SK-N-SH (cell line): ENCODE data around the gene LOC128125822.

Source experiments
- CHD2 ChIP-seq: fragments of 150-350 bp; IDR thresholded peaks from 2 replicates; pipeline ENCODE4 v1.6.1; 2018; ENCODE audit warnings: low read length; ENCODE audit not compliant: partially characterized antibody
- CTCF ChIP-seq: fragments of 200-600 bp; sonication (generic); IDR thresholded peaks from 2 replicates; pipeline ENCODE4 v1.6.1; 2017; ENCODE audit warnings: antibody characterized with exemption, mild to moderate bottlenecking, moderate library complexity
- FOXM1 ChIP-seq: IDR thresholded peaks from 2 replicates; pipeline ENCODE4 v1.4.0; 2012; ENCODE audit warnings: low read depth, mild to moderate bottlenecking
- JUND ChIP-seq: IDR thresholded peaks from 2 replicates; pipeline ENCODE4 v1.4.0; 2012
- MXI1 ChIP-seq: IDR thresholded peaks from 2 replicates; pipeline ENCODE4 v1.6.1; 2012; ENCODE audit warnings: mild to moderate bottlenecking, low read depth, low read length, improper control_type of control experiment
- POLR2AphosphoS5 ChIP-seq: IDR thresholded peaks from 2 replicates; pipeline ENCODE4 v1.6.1; 2012; ENCODE audit warnings: low read depth, low read length
- REST ChIP-seq: IDR thresholded peaks from 2 replicates; pipeline ENCODE4 v1.6.1; 2012; ENCODE audit warnings: mild to moderate bottlenecking, low read depth, low read length, moderate library complexity
- RXRA ChIP-seq: IDR thresholded peaks from 2 replicates; pipeline ENCODE4 v1.4.0; 2012; ENCODE audit warnings: low read depth, mild to moderate bottlenecking, borderline replicate concordance
- SMC3 ChIP-seq: IDR thresholded peaks from 2 replicates; pipeline ENCODE4 v1.6.1; 2012; ENCODE audit warnings: low read depth, low read length, improper control_type of control experiment
- USF2 ChIP-seq: fragments of 150-350 bp; IDR thresholded peaks from 2 replicates; pipeline ENCODE4 v1.6.1; 2017; ENCODE audit warnings: antibody characterized with exemption, low read length, low read depth, borderline replicate concordance

- TF ChIP-seq CHD2 = peak; percentile 19
- TF ChIP-seq CTCF = peak; percentile 86
- no peak for TF ChIP-seq REST
- TF ChIP-seq POLR2AphosphoS5 = peak; percentile 8; the same call in 1 of the 2 replicates
- TF ChIP-seq SMC3 = peak; percentile 41
- no peak for TF ChIP-seq RXRA
- no peak for TF ChIP-seq USF2
- no peak for TF ChIP-seq JUND
- no peak for TF ChIP-seq FOXM1
- no peak; the same call in 1 of the 2 replicates for TF ChIP-seq MXI1
Measured at GRCh38 chr6:63573899-63574553, 1.7 kb downstream of the LOC128125822 start.
